ENCODE results near the gene SPIRE1. TPM values are rescaled to one million over a fixed set of nuclear protein-coding genes. Genes with fewer than 3 reads are reported as not detected.

SPIRE1 gene
- total and polyA plus RNA-seq, 2 of the 4 experiments (the other 2 are of a cell fraction): 11.6 to 31.4 TPM

DNA sequence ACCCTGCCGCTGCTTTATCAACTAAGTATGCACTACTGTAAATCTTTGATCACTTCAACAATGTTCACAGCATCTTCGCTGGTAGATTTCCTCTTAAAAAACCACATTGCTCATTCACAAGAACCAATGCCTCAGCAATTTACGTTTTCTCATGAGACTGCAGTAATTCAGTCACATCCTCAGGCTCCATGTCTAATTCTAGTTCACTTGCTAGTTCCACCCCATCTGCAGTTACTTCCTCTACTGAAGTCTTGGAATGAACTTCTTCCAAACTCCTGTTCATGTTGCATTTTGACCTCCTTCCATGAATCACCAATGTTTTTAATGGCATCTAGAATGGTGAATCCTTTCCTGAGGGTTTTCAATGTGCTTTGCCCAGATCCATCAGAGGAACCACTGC lies 214.4 kb downstream of the SPIRE1 start:
- peaks cover 8% of the 10 kb centered on the region for H3K9me3 ChIP-seq (ENCODE audit: control insufficient read depth, insufficient read depth, low read length)
- no peak overlapping the region for H4K5ac ChIP-seq (ENCODE audit: low read depth, low read length)
- ChIA-PET POLR2A (ENCODE audit: unreplicated experiment) (no interaction called here), CTCF (no interaction called here)
- no peaks in the 10 kb centered on the region for H3K27me3 ChIP-seq (ENCODE audit: control insufficient read depth, insufficient read depth, low read length)
- no peak overlapping the region for H2BK120ac ChIP-seq (ENCODE audit: low read depth, low read length)
- no peaks in the 10 kb centered on the region; a peak in 1 of 4 replicates for H3K79me1 ChIP-seq (ENCODE audit: low read depth in 1 of 2, low read length in 2 of 2)
- H3K27ac ChIP-seq (ENCODE audit: insufficient read depth, low read length): no peak overlapping the region
- no peak overlapping the region for H2AFZ ChIP-seq (replicated peaks; ENCODE audit: low read length, poor library complexity)
- no peak overlapping the region for H2AK9ac ChIP-seq (replicated peaks; ENCODE audit: low read depth, low read length, poor library complexity)
- no peak overlapping the region for H2BK5ac ChIP-seq (ENCODE audit: low read depth, low read length, poor library complexity, severe bottlenecking)
- WGBS, 2 experiments (ENCODE audit: extremely low coverage in 2 of 2, insufficient read length in 1 of 2): 89% methylated on average over 3 of the region's 3 CpGs; no CpG with 5 or more reads in 1 of the 2 experiments
- no peak overlapping the region for H3K23ac ChIP-seq (ENCODE audit: low read depth, low read length)
- H2BK15ac ChIP-seq (ENCODE audit: low read depth, low read length): no peak overlapping the region
- H3K4me2 ChIP-seq (ENCODE audit: low read depth, low read length): no peak overlapping the region
- H4K8ac ChIP-seq (ENCODE audit: low read depth in 2 of 2, low read length in 2 of 2): no peak overlapping the region
- BruUV-seq (replicated peaks): no TSS peak
- DNase-seq (peak; percentile 14), ATAC-seq (ENCODE audit: low read depth) (no peak)
- H3K14ac ChIP-seq (replicated peaks; ENCODE audit: low read depth, low read length): no peak overlapping the region
- H3K36me3 ChIP-seq (ENCODE audit: control insufficient read depth, insufficient read depth, low read length): peaks cover 15% of the 10 kb centered on the region
- no peak overlapping the region for H3K9ac ChIP-seq (ENCODE audit: low read depth, low read length)
- in situ Hi-C loops (cut with MboI; ENCODE audit: low sequenced_read_pairs): no loop called here
- TF ChIP-seq POLR2A (IDR thresholded peaks at IDR 0.05; ENCODE audit: low read depth, low read length) (no peak), RCOR1 (IDR thresholded peaks at IDR 0.05; ENCODE audit: insufficient replicate concordance, low read length) (no peak), BHLHE40 (IDR thresholded peaks at IDR 0.05; ENCODE audit: low read depth, low read length) (no peak)
- H4K91ac ChIP-seq (ENCODE audit: insufficient read depth, low read depth, low read length): no peak overlapping the region
- intact Hi-C loops (cut with micrococcal nuclease): no loop called here
- dilution Hi-C loops (cut with HindIII; ENCODE audit: low sequenced_read_pairs, unreplicated experiment): loop anchor here (25.0 kb wide), 1 partner anchor 344 kb away; no protein-coding TSS in a partner anchor
- H3K18ac ChIP-seq (ENCODE audit: low read depth, low read length): no peak overlapping the region
- no peak overlapping the region for H2AK5ac ChIP-seq (ENCODE audit: low read depth, low read length)
- no peak overlapping the region for H2BK20ac ChIP-seq (ENCODE audit: low read depth, low read length)
- peaks cover 6% of the 10 kb centered on the region for H3K9me1 ChIP-seq (ENCODE audit: insufficient read depth, low read length)
- H4K20me1 ChIP-seq (ENCODE audit: insufficient read depth, low read length): no peaks in the 10 kb centered on the region
- H3K4me3 ChIP-seq (ENCODE audit: insufficient read depth, low read depth, low read length): no peak overlapping the region
- no peak overlapping the region for H3K56ac ChIP-seq (ENCODE audit: extremely low read depth, insufficient read depth, low read length)
- H3K4ac ChIP-seq (ENCODE audit: low read depth, low read length): no peak overlapping the region
- H3K4me1 ChIP-seq (ENCODE audit: control insufficient read depth, insufficient read depth, low read length): no peaks in the 10 kb centered on the region

All from IMR-90 (cell line).